Non-pigmented ciliary epithelial cell (primary cell): ENCODE results near the gene CPVL.

ENCODE experiments used
- DNase-seq: peaks from one replicate; pipeline ENCODE4 v3.0.0-alpha.2; 2010; ENCODE audit warnings: low read depth

Gene CPVL

DNA sequence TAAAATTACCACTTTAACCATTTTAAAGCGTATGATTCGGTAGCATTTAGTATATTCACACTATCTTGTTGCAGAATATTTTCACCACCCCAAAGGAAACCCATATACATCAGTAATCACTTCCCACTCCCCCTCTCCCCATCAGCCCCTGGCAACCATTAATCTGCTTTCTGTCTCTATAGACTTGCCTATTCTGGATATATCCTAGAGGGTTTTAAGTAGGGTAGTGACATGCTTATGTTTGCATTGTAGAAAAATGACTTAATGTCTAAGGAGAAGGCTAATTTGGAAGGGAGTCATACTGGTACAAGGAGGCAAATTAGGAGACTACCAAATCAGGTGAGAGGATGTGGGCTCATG is 145.6 kb downstream of the CPVL start:
- no peak for DNase-seq

GRCh38 chr7:28999895-29000716 is 146.2 kb downstream of the CPVL start:
- no peak for DNase-seq

DNA sequence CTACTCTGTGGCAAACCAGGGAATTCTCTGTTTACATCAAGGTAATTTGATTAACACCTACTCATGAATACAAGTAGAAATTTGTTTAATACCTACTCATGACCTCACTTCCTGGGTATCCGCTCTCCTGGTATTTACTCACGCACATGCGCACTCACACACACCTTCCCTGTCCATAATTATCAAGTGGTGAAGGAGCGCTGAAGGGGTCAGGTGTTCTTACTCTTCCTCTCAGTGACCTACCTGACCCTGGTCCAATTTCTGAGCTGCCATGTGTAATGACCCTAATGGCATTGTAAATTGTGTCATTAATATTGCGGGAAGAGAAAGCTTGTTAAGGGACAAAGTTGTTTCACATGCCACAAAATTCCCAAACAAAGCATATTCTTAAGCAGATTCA is 146.9 kb downstream of the CPVL start:
- DNase-seq = no peak

DNA sequence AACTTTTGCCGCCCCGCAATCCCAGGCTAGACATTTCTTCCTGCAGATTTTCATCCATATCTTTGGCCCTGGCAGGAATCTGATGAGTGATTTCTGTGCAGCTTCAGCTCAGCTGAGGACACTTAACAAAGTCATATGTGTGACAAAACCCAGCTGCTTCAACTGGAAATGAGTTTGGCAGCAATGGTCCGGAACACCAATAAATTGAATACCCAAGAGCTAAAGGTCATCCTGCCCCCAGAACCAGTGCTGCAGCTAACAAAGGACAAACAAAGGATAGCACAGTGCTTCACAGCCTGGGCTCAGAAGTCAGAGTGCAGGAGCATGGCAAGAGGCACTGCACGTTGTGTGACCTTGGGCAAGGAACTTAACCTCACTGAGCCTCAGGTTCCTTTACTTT is 148.2 kb downstream of the CPVL start:
- DNase-seq = no peak

DNA sequence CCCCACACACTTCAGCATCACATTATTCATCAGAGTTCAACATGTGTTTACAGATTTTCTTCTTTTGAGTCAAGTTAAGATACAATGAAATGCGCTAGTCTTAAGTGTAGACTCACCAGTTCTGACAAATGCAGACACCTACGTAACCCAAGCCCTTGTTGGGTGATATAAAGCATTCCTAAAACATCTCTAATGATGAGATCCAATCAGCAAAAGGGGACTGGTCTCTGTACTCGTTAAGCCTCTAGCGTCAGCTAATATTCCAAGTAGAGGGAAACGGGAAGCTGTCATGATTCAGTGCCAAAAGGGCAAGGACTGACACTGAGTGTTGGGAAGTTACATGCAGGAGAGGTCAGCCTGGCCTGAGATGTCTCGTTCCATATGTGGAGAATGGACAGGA is 149.5 kb downstream of the CPVL start:
- DNase-seq = no peak

DNA sequence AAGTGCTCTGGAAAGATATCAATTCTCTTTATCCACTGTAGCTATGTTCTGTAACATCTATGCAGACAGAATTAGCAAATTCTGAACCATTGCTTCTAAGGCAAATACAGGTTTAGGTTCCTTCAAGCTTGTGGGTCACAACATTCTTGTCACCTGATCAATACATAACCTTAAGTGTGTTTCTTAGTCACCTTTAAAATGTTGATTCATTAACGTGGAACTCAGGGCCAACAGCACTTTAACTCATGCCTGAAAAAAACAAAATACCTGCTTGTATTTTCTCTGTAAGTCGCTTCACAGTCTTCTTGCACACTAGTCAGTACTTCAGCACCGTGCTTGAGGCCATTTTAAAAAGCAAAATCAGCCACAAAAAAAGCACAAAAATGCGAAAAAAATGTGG is 153.0 kb downstream of the CPVL start:
- DNase-seq = no peak

DNA sequence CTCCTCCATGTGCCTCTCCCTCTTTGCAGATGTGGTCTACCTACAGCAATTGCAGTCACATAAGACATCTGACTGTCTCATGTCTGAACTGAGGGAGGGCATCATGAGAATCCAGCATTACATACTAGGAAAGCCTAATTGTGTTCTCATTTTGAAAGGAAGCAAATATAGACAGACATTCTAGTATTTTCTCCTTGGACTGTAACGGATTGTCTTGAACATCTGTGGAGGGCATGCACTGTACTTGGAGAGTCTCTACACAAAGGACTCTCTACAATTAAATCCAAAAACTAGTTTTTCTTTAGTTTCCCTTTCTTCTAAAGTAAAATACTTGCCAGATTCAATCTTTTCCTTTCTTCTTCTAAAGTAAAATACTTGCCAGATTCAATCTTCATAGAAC is 153.5 kb downstream of the CPVL start:
- DNase-seq = no peak

GRCh38 chr7:28990200-28990960 is 156.0 kb downstream of the CPVL start:
- DNase-seq = no peak

DNA sequence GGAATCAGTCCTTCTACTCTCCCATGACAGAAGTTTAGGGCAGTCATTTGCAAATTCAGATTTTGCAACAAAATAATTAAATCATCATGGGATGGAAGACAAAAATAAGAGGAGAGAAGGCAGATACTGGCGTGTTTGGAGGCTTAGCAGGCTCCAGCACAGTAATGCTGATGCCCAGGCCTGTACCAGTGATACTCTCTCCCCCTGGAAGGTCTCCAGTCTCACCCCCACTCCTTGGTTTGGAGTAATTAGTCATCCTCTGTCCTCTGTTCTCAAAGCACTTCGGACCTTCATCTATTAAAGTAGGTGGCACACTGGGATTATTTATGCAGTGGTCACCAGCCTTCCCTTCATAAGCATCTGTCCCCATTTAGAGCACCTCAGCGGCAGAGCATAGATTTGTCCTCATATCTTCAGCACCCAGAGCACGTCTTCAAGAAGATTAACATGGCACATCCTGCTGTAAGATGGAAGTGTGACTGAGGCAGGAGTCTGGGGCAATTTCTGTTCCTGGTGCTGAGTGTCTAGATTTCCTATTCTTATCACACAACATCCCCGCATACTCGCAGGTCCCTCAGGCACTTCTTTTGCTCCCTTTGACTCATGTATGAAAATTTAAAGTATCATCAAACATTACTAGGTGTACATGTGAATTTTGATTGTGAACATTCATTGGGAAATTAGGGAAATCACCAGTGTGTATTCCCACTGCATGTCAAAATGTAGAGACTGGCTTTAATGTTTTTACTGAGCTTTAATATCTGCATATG is 156.9 kb downstream of the CPVL start:
- no peak for DNase-seq

- peak; percentile 64 for DNase-seq
Observed at GRCh38 chr7:28988810-28989209, 157.5 kb downstream of the CPVL start.

- DNase-seq = no peak
Observed at GRCh38 chr7:28988091-28988490, 158.2 kb downstream of the CPVL start.

- no peak for DNase-seq
Observed at GRCh38 chr7:28986765-28987110, 159.6 kb downstream of the CPVL start.

- no peak for DNase-seq
Observed at GRCh38 chr7:28986028-28986764, 160.1 kb downstream of the CPVL start.

- DNase-seq = peak; percentile 62
Observed at GRCh38 chr7:28984631-28985030, 161.7 kb downstream of the CPVL start.

GRCh38 chr7:28984217-28984616 is 162.1 kb downstream of the CPVL start:
- DNase-seq = no peak

DNA sequence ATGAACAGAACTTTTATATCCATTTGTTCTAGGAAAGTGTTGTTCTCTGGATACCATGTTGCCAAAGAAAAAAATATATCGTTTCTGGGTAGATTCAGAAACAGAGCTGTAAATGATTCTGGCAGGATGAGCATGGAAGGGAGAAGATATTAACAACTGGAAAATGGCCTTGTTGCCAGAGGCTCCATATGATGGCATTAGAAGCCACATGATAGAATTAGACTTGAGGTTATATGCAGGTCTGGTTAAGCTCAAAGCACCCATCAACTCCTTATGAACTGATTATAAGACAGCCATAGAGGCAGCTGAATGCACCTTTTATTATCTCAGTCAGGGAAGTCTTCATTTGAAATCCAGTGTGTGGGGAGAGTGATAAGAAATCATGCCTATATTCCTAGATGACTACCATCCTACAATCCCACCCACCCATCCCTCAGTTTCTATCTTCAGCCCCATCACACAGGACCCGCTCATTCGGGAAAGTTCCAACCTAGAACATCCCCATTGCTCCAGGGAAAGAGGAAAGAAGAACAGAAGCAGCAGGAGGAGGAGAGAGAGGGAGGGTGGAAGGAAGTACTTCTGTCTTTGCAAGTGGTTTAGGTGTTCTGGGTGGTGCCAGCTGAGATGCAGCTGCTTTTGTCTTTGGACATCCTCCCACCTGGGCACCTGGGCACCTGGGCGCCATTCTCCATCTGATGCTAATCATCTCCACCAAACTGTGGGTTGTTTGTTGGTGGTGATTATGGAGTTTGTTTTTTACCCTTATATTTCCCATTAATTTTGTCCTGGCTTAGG is 162.7 kb downstream of the CPVL start:
- DNase-seq = no peak

DNA sequence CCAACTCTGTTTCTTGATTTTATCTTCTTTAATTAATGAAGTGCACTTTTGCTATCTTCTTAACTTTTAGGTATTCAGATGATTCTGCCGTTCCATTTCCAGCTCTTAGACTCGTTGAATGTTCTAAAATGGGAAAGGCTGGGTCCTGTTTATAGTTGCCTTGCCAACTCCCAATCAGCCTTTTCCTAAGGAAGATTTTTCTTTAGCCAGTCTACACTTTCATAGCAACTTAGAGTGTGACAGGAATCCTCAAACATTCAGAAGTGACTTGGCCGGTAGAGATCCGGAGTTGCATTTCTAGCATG is 165.2 kb downstream of the CPVL start:
- no peak for DNase-seq

DNA sequence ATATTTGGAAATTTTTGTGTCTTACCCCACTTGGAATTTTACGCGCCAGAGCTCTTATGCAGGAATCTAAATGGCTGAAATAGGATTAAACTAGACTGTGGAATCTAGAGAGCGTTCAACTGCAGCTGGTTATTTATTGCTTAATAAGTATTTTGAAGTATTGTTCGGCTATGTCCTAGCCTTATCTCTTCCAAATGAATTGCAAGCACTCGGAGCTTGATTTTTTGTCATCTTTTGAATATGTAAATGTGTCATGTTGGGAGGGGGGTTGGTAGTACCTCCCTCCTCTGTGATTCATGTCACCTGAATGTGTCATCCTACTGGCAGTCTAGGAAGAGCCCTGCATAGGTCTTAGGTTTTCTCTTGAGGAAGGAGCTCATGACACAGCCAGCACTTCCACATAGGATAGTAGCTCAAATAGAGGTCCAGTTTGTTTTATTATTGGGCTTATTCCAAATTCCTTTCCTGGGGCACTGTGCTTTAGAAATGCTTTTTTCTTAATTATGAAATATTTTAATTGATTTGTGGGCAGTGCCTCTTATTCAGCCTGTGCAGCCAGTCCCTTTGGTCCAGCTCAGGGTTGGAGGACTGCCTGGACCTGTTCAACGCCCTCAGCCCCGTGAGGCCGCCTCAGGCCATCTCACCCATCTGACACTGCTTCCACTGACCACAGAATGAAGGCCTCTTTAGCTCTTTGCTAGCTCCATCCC is 165.7 kb downstream of the CPVL start:
- DNase-seq = no peak

GRCh38 chr7:28979776-28980175 is 166.6 kb downstream of the CPVL start:
- DNase-seq = no peak

GRCh38 chr7:28977881-28978280 is 168.5 kb downstream of the CPVL start:
- DNase-seq = no peak

GRCh38 chr7:28976022-28976421 is 170.3 kb downstream of the CPVL start:
- DNase-seq = no peak
